Raji (cell line): ENCODE data around the gene SYNCRIP.

Experiments
- POLR2A ChIP-seq: IDR thresholded peaks from 2 replicates; pipeline ENCODE4 v1.6.1; 2011; ENCODE audit warnings: low read depth, low read length, control low read depth; ENCODE audit not compliant: insufficient read depth

Gene SYNCRIP

DNA sequence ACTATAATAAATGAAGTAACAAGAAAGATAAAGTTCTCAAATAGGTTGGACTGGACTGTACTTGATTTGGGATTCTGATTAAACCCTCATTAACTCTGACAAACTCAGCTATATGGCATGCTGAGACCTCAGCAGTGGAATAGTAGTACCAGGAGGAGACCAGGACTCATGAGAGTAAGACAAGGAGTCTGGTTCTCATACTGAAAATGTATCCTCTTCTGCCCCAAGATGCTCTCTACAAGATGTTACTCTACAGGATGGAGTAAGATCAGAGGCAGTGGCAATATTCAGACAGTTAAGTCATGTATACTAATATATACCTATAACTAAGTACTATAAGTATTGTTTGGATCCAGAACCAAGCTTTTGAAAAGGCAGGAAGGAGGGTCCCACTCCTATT lies 31.9 kb upstream of the SYNCRIP start:
- TF ChIP-seq POLR2A: no peak

DNA sequence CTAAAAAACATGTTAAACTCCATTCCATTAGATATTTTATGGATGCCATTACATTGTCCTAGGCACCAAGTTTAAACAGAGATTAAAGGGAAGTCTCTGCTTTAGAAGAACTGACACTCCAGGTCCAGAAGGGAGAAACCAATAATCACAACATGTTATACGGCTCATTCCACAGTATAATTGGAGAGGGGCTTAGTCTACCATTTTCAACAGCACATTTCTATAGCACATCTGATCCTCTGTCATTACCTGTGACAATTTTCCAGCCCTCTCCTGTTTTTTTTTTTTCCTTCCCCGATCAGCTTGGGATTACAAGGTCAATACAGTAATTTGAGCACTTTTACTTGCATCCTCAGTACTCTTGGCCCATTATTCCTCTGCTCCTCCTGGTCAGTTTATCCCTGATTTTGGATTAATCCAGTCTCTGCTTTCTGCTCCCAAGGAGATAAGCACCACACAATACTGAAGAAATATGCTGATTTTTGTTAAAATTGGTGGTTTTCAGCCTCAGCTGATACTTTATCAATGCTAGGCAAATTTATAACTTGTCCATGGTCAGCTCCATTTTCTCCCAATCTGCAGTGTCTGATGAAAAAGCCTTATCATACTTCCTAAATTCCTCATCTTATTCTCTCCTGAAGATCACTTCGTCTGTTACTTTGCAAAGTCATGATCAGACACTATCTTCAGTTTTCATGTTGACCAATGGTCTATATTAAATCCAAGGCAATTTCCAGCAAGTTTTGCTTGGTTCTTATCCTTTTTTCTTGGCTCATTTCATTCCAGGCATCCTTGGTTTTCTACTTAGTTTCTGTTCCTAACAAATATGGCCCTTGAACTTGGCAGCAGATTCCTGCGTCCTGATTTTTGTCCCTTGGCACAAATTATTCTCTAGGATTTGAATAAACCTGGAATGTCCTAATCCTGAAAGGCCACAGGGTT lies 30.8 kb upstream of the SYNCRIP start:
- TF ChIP-seq POLR2A: peak; percentile 34; the same call in 1 of the 2 replicates

DNA sequence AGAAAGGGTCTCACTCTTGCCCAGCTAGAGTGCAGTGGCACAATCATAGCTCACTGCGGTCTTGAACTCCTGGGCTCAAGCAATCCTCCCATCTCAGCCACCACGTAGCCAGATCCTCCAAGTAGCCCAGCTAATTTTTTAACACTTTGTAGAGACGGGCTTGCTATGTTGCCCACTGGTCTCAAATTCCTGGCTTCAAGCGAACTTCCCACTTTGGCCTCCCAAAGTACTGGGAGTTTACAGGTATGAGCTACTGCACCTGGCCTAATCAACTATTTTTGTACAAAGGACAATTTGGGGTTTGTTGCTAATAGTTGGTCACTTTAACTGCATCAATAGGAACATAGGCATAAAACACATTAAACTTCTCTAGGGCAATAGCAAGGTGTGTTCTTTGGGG lies 29.9 kb upstream of the SYNCRIP start:
- no peak for TF ChIP-seq POLR2A

DNA sequence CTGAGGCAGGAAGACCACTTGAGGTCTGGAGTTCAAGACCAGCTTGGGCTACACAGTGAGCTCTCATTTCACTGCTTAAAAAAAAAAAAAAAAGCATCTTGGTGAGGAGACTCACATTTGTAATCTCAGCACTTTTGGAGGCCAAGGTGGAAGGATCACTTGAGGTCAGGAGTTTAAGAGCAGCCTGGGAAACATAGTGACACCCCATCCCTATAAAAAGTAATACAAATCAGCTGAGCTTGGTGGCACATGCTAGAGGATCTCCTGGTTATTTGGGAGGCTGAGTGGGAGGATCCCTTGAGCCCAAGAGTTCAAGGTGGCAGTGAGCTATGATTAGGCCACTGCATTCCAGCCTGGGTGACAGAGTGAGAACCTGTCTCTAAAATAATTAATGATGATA lies 29.4 kb upstream of the SYNCRIP start:
- TF ChIP-seq POLR2A: no peak

DNA sequence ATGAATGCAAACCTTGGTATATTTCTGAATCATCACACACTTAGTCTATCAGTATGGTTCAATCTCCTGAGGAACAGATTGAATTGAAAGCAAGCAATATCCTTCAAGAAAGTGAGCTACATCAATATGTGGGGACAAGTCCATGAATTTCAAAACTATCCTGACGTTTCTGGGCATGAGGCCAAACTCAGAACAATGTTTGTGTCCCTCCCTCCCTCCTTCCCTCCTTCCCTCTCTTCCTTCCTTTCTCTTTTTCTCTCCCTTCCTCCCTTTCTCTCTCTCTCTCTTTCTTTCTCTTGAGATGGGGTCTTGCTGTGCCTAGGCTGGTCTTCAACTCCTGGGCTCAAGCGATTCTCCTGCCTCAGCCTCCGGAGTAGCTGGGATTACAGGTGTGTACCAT lies 27.9 kb upstream of the SYNCRIP start:
- TF ChIP-seq POLR2A: no peak

DNA sequence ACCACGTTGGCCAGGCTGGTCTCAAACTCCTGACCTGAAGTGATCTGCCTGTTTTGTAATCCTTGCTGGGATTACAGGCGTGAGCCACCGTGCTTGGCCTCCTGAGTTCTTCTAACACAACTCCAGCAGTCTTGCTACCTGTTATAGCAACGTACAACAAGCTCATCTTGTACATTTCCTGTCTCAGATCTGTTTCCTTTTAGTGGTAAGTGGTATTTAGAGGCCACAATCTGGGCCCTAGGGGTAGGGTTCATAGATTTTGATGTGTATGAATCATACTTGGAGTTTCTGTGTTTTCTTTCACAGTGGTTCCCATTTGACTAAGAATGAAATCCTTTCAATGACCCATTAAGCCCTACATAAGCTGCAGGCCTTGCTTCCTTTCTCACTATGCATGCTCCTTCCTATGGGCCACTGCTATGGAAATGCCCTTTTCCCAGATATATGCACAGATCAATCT lies 27.1 kb upstream of the SYNCRIP start:
- no peak for TF ChIP-seq POLR2A

DNA sequence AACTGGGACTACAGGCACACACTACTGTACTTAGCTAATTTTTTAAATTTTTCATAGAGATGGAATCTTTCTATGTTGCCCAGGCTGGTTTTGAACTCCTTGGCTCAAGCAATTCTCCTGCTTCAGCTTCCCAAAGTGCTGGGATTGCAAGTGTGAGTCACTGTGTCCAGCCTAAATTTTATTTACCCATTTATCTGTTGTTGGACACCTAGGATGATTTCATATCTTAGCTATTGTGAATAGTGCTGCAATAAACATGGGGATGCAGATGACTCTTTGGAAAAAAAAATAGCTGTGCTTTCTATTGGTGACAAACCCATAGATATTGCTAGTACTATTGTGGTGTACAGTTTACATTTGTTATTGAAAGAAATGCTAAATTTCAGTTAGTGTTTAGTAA lies 19.6 kb upstream of the SYNCRIP start:
- TF ChIP-seq POLR2A: no peak

DNA sequence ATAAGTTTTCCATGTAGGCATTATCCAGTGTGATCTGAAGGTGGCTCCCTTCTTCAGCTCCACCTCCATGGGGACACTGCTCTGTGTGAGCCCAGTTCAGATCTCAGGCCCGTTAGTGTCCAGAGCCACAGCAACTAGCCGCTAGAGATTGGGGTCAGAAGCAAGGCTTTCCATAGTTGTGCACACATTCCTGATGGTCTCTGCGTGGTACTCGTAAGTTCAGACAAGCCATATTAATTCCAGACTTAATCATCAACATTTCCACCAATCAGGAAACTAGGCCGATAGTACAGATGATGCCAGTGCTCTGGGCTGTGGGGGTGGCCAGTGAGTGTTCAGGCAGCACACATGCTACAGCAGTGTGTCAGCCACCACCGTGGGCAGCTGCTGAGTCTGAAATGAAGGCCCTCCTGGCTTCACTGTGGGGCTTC lies 17.5 kb upstream of the SYNCRIP start:
- TF ChIP-seq POLR2A: no peak

DNA sequence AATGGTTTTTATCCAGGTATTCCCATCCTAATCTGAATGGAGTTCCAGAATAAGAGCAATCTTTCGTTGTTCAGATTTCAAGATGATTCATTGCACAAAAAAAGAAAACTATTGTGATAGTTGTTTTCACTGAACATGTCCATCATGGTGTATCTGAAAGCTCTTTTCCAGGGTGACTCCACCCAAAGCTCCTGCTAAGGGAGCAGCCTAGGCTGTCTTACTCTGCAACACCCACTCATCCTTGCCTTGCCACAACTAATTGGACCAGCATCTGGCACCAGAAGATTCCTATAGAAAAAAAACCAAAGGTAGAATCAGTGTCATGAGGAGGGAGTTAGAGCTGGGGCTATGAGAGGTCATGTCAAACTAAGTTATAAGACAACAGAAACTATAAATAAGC lies 7.9 kb upstream of the SYNCRIP start:
- TF ChIP-seq POLR2A: no peak

DNA sequence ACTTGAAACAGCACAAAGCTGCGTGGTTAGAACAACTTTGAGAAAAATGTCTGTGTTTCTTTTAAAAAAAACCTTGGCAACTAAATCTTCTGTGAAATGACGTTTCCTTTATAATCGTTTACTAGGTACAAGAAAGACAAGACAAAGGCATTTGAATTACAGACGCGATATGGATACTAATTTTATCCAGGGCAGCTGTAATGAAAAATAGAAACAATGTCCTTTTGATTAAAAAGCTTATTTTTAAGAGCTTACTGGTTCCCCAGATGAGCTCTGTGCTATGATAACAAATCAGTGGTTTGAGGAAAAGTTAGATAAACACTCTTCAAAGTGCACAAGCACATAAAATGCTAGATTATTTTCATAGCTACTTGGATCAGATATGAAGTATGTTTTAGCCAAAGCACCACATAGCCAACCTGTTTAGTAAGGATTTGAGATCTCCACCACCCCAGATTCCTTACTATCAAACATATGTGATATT lies 1.6 kb upstream of the SYNCRIP start:
- no peak for TF ChIP-seq POLR2A

DNA sequence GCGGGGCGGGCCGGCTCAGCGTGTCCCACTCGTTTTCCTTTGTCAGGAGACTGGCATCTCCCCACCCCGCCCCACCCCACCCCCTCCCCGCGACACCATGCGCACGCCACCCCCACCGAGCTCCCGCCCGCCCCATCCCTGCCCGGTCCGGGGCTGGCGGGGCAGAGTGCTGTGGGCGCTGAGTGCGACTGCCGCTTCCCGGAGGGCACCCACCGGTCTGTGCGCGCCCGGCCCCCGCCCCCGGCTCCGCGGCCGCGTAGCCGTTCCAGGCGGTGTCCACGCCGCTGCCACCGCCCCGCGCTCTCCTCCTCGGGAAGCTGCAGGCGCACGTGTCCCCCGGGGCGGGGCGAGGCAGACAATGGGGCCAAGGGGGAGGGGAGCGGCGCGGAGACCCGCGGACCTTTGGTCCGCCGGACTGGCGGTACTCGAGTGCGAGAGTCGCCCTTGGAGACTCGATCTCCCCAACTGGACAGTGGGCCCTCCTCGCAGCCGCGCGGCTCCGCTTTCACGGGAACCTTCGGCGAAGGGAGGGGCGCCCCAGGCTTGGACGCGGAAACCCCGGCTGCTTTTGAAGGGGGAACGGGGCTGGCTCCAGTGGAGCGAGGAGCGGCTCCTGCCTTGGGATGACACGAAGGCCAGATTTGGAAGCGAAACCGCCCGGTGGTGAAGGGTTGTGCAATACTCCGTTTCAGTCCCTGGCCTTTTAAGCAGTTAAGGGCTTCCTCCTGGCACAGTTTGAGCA lies 1.0 kb upstream of the SYNCRIP start:
- peak; percentile 58 for TF ChIP-seq POLR2A

DNA sequence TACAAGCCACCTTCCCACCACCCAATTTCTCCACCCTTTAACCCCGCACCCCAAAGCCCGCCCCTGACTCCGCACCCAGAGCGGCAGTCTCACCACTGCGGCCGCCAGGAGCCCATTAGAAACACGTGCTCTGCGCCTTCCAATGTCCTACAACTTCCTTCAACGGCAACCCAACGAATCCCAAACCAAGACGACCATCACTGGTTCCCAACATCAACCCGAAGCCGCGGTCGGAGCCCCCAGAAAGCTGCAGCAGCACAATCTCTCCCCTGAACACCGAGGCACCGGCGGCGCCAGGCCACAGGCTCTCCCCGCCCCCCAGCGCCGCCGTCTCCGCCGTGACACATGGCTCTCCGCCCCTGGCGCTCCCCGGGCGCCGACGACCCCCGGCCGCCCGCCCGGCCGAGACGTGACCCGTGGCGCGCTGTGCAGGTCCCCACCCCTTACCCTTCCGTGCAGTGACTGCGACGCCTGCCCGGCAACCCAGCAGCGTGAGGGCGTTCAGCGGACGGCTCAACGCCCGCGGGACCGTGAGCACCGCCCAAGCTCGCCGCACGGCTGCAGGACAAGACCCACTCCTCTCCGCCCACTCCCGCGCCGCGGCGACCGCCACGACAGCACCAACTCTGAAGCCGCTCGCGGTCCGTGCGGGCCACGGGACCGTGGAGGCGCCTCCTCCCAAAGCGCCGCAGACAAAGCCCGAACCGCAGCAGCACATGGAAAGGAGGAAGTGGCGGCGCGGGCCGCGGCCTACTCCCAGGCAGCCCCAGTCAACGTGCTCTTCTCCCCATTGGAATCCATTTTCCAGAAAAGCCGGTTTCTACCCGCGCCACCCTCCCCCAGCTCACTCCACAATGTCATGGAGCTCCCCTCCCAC lies 551 bp downstream of the SYNCRIP start:
- TF ChIP-seq POLR2A: no peak

DNA sequence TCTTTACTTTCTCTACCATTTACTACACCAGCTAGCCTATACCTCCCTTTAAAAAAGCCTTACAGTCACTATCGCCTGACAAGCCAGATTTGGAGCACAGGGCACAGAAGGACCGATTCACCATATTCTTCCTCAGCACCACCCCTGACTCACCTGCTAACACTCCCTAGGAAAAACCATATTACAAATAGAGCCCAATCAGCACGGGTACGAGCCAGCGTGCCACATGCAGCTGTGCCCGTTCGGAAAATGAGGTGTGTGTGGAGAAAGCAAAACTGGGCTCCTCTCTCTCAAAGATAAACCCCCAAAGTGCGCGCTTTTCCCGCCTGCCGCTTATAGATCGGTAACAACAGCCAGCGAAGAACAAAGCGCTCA lies 1.2 kb downstream of the SYNCRIP start:
- no peak for TF ChIP-seq POLR2A

DNA sequence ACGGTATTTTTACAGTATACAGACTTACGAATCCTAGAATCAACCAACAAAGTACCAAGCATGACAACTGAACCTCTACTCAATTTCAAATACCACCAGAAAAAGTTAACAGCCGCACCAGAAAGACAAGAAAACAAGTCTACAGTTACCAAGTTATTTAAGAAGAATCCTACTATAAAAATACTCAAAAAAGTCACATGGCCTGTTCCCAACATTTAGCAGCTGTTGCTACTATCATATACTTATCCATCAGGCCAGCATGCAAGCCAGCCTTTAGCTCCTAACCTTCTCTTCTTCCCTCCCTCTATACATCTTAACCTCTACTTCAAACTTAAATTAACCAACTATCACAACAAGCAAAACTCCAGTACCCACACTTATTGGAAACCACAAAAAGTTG lies 1.9 kb downstream of the SYNCRIP start:
- no peak for TF ChIP-seq POLR2A

DNA sequence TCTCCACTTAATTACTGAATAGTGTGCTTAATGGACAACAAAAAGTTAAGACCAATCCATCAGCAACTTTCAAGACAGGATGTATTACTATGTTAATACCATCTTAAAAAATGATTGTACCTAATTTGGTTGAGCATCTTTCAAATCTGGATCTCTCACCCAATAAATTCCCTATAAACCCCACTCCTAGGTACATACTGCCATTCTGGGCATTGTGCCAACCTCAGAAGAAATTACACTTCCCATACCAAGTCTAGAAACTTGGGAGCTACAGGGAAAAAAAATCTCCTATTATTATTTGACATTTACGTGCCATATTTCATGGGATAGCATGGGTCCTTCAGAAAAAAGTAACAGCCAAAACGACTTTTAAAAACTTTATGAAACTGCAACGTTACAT lies 5.1 kb downstream of the SYNCRIP start:
- TF ChIP-seq POLR2A: no peak
